Measurements from ENCODE around the gene SAMD4A. TPM values are rescaled to one million over a fixed set of nuclear protein-coding genes. Genes with fewer than 3 reads are reported as not detected.

The SAMD4A gene
- polyA plus RNA-seq, 2 of the 4 experiments (the other 2 are of a cell fraction) = 3.9 to 5.4 TPM

GRCh38 chr14:54631016-54631415, 64.1 kb downstream of the SAMD4A start:
- CTCF ChIA-PET = interaction anchor here (0.6 to 4.9 kb wide), 6 partner anchors 12 to 142 kb away, joined by 3 to 24 read pairs (median 4); partner anchors contain the start of gene SAMD4A
- ATAC-seq = no peak
- POLR2A ChIA-PET = interaction anchor here (0.5 kb wide), 1 partner anchor 9 kb away, joined by 3 read pairs; no protein-coding TSS in a partner anchor
- WGBS (ENCODE audit: missing lambda C conversion rate) = 5% methylated on average over 1 of the region's 1 CpG
- Histone ChIP-seq H3K27ac (no peak overlapping the region), H3K4me3 (no peak overlapping the region), H3K9me3 (no peaks in the 10 kb centered on the region), H3K4me2 (no peak overlapping the region), H3K4me1 (no peaks in the 10 kb centered on the region)
- no peak for FAIRE-seq
- TF ChIP-seq HOXB5 (CRISPR knock-in tag; IDR thresholded peaks at IDR 0.05) (no peak), ZSCAN20 (CRISPR knock-in tag; IDR thresholded peaks at IDR 0.05) (no peak), MYC (IDR thresholded peaks at IDR 0.05; ENCODE audit: borderline replicate concordance, low read length) (no peak), BCL3 (IDR thresholded peaks at IDR 0.05) (no peak), EHF (CRISPR knock-in tag; IDR thresholded peaks at IDR 0.05) (no peak), NPAS2 (CRISPR knock-in tag; IDR thresholded peaks at IDR 0.05; ENCODE audit: borderline replicate concordance) (no peak), MAZ (IDR thresholded peaks at IDR 0.05; ENCODE audit: borderline replicate concordance, low read depth, low read length) (no peak), FOSL2 (IDR thresholded peaks at IDR 0.05) (no peak), FOSL2 (CRISPR knock-in tag; IDR thresholded peaks at IDR 0.05) (no peak), POLR2A (IDR thresholded peaks at IDR 0.05; ENCODE audit: low read length) (no peak), SMC3 (IDR thresholded peaks at IDR 0.05) (no peak), FOSB (CRISPR knock-in tag; IDR thresholded peaks at IDR 0.05) (no peak), RCOR1 (IDR thresholded peaks at IDR 0.05; ENCODE audit: low read depth, low read length) (no peak), HOXB13 (CRISPR knock-in tag; IDR thresholded peaks at IDR 0.05; ENCODE audit: low read depth) (no peak), ZNF302 (CRISPR knock-in tag; IDR thresholded peaks at IDR 0.05) (no peak), KDM1A (IDR thresholded peaks at IDR 0.05; ENCODE audit: low read depth) (no peak), HDAC2 (IDR thresholded peaks at IDR 0.05) (no peak), CBX2 (IDR thresholded peaks at IDR 0.05; ENCODE audit: borderline replicate concordance, low read depth) (no peak)
- TF ChIP-seq, protein P1, sequence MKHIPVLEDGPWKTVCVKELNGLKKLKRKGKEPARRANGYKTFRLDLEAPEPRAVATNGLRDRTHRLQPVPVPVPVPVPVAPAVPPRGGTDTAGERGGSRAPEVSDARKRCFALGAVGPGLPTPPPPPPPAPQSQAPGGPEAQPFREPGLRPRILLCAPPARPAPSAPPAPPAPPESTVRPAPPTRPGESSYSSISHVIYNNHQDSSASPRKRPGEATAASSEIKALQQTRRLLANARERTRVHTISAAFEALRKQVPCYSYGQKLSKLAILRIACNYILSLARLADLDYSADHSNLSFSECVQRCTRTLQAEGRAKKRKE (CRISPR knock-in tag; IDR thresholded peaks at IDR 0.05; ENCODE audit: low read depth) = no peak
- TF ChIP-seq, protein P2, sequence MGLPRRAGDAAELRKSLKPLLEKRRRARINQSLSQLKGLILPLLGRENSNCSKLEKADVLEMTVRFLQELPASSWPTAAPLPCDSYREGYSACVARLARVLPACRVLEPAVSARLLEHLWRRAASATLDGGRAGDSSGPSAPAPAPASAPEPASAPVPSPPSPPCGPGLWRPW (IDR thresholded peaks at IDR 0.05) = no peak
- no peak for DNase-seq (ENCODE audit: low read depth in 1 of 2, low spot score in 1 of 2)

GRCh38 chr14:54632452-54632851, 65.5 kb downstream of the SAMD4A start:
- Histone ChIP-seq H3K4me3 (no peak overlapping the region), H3K9me3 (no peaks in the 10 kb centered on the region), H3K4me2 (no peak overlapping the region), H3K4me1 (peaks cover 7% of the 10 kb centered on the region; the same call in 2 of the 3 replicates), H3K27ac (no peak overlapping the region)
- DNase-seq (ENCODE audit: low read depth in 1 of 2, low spot score in 1 of 2) (no peak), ATAC-seq (no peak), FAIRE-seq (no peak)
- POLR2A ChIA-PET = no interaction called here
- WGBS (ENCODE audit: missing lambda C conversion rate) = 95% methylated on average over 1 of the region's 1 CpG
- CTCF ChIA-PET = interaction anchor here (0.6 to 4.9 kb wide), 3 partner anchors 11 to 415 kb away, joined by 3 to 24 read pairs (median 7); no protein-coding TSS in a partner anchor
- no peak for TF ChIP-seq NPAS2 (CRISPR knock-in tag; IDR thresholded peaks at IDR 0.05; ENCODE audit: borderline replicate concordance)
- no peak for TF ChIP-seq CBX8 (IDR thresholded peaks at IDR 0.05)
- TF ChIP-seq NR3C1 (IDR thresholded peaks at IDR 0.05) = no peak
- TF ChIP-seq KDM5A (IDR thresholded peaks at IDR 0.05) = no peak
- TF ChIP-seq HOXA7 (CRISPR knock-in tag; IDR thresholded peaks at IDR 0.05) = no peak
- no peak for TF ChIP-seq HEYL (CRISPR knock-in tag; IDR thresholded peaks at IDR 0.05)
- no peak for TF ChIP-seq ZFP36 (IDR thresholded peaks at IDR 0.05; ENCODE audit: borderline replicate concordance, partially characterized antibody)
- TF ChIP-seq POLR2A (IDR thresholded peaks at IDR 0.05; ENCODE audit: low read length) = no peak
- no peak for TF ChIP-seq ZSCAN20 (CRISPR knock-in tag; IDR thresholded peaks at IDR 0.05)
- TF ChIP-seq RCOR1 (IDR thresholded peaks at IDR 0.05; ENCODE audit: low read depth, low read length) = no peak
- TF ChIP-seq MAFK (IDR thresholded peaks at IDR 0.05; ENCODE audit: partially characterized antibody) = no peak
- TF ChIP-seq MAZ (IDR thresholded peaks at IDR 0.05; ENCODE audit: borderline replicate concordance, low read depth, low read length) = no peak
- TF ChIP-seq ESRRA (IDR thresholded peaks at IDR 0.05; ENCODE audit: borderline replicate concordance, low read length) = no peak
- no peak for TF ChIP-seq ZNF302 (CRISPR knock-in tag; IDR thresholded peaks at IDR 0.05)
- no peak for TF ChIP-seq TFCP2L1 (CRISPR knock-in tag; IDR thresholded peaks at IDR 0.05)
- no peak for TF ChIP-seq EHMT2 (IDR thresholded peaks at IDR 0.05; ENCODE audit: low read depth)
- TF ChIP-seq EHF (CRISPR knock-in tag; IDR thresholded peaks at IDR 0.05) = no peak
- TF ChIP-seq HOXB13 (CRISPR knock-in tag; IDR thresholded peaks at IDR 0.05; ENCODE audit: low read depth) = no peak

Measured in A549 (cell line).